ENCODE data around the gene MAD1L1.

The MAD1L1 gene

DNA sequence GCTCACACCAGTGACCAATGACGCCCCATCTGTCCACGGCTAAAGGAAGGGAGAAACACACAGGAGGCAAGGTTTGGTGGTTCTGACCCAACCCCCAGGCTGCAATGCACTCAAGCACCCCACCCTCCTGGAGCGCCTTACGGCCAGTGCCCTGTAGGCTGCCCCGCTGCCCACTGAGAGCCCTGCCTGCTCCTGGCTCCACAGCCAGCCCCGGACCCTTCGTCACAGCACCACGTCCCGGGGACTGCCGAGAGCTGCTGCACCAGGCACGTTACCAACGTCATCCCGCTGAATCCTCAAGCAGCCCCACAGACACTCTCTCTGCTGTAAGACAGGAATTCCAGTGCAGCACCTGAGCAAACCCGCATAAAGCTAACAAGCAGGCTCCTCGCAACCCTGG is 87.8 kb downstream of the MAD1L1 start:
- in situ Hi-C loops (cut with MboI; ENCODE audit: low sequenced_read_pairs) = no loop called here

DNA sequence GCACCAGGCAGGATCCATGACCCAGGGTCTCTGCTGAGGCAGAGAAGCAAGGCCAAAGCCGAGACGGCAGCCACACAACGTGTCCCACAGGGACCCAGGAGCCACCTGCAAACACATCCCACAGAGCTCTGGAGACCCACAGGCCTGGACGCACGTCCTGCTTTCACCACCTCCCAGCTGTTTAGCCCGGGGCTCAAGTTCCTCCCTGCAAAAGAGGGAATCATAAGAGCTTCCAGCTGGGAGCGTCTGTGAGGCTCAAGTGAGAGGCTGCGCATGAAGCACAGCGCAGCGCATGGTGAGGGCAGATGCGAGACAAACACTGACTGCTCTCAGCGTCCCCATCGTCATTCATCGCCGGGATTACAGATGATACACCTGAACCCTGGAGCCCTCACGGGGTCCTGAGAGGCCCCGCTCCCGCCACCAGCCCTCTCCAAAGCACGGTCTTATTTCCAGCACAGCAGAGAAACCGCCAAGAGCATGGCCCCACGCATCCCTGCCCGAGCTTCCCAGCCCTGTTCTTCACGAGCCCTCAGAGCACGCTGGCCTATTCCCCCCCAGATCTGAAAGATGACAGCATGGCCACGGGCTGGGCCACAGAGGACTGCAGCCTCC is 88.7 kb downstream of the MAD1L1 start:
- in situ Hi-C loops (cut with MboI; ENCODE audit: low sequenced_read_pairs) = no loop called here

DNA sequence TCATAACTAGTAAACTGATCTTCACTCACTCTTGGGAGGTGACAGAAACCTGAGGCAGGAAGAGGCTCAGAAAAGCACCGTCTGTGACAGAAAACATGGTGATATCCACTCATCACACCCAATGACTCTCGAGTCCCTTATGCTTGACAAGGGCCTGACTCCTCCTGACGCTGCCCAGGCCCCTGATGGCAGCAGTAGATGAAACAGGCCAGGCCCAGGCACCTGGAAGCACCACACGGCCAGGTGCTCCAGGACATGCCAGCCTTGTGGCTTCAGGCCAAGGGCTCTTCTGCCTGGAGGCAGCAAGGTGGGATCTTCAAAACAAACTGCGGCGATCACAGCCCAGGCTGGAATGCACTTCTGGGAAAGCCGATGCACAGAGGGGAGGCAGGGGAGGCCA is 89.3 kb downstream of the MAD1L1 start:
- in situ Hi-C loops (cut with MboI; ENCODE audit: low sequenced_read_pairs) = no loop called here

DNA sequence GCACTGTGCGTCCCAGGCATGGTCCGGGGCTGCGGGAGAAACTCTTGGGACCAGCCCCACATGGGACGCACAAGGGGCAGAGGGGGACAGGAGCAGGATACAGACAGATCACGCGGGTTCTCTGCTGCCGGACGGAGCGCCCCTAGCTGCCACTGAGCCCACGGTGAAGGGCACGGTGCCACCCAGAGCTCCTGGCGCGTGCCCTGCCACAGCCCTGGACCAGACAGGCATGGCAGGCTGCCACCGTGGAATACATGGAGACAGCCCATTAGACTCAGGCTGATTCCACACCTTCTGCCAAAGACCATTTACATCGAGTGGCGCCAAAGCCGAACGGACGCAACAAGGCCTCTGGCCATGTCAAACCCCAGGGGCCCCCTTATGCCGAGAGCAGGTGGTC is 90.4 kb downstream of the MAD1L1 start:
- in situ Hi-C loops (cut with MboI; ENCODE audit: low sequenced_read_pairs) = no loop called here

DNA sequence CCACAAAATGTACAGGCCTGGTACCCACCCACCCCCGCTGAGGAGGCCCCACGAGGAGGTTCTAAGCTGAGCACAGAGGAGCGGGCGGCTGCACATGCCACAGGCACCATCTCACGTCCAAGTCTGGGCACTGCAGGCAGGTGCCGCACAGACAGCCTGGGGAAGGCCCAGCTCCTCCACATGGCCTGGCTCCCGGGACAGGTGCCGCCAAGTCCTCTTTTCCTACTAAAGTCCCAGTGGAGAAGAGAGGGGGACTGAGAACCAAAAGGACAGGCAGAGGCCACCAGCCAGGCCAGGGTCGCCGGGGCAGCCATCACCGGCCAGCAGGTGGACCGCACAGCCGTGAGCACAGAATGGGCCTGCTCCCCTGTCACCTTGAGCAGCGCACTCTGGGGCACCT is 91.1 kb downstream of the MAD1L1 start:
- in situ Hi-C loops (cut with MboI; ENCODE audit: low sequenced_read_pairs) = no loop called here

DNA sequence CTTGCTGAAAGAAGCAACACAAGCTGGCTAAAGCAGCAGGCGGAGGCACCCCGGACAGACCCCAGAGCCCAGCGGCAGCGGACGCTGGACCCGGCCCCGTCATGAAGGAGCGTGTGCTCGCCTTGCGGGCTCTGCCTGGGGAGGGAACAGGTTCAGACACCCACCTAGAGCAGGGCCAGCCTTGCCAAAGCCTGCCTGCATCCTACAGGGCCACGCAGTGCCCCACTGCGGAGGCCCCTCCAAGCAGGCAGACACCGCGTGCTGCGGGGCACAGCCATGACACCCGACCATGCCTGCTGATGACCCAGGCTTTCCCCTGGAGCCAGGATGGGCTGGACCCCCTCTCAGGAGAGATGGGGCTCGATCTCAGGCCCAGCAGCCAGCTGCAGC is 91.7 kb downstream of the MAD1L1 start:
- in situ Hi-C loops (cut with MboI; ENCODE audit: low sequenced_read_pairs) = no loop called here

DNA sequence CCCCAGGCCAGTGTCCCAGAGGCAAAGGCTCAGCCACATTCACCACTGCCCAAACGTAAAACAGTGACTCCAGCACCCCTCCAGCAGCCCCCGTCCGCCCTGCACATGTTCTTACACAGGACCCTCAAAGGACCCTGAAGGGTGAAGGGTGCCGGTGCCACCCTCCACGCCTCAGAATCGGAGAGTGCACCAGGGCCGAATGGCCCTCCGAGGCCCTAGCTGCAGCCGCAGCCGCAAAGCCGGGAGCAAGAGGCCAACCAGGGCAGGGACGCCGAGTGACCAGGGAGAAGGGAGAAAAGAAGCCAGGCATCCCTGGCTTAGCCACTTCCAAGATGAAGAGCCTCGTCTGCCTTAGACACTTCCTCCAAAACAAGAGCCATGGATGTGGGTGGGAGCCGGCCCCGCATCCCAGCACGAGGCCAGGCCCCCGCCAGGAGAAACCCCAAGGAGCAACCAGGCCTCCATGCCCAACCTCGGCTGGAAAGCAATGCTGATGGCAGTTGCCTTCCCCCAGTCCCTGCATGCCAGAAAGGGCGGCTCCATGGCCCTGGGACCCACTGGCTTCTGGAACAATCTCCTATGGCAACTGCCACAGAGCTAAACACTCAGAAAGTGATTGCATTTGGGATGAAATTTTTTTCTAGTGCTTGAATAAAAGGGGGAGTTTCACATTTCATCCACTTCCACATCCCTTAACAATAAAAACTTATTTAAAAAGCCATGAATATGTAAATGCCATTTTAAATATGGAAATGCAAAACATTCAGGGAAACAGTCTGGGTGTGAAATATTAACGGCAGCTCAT is 92.3 kb downstream of the MAD1L1 start:
- in situ Hi-C loops (cut with MboI; ENCODE audit: low sequenced_read_pairs) = no loop called here

DNA sequence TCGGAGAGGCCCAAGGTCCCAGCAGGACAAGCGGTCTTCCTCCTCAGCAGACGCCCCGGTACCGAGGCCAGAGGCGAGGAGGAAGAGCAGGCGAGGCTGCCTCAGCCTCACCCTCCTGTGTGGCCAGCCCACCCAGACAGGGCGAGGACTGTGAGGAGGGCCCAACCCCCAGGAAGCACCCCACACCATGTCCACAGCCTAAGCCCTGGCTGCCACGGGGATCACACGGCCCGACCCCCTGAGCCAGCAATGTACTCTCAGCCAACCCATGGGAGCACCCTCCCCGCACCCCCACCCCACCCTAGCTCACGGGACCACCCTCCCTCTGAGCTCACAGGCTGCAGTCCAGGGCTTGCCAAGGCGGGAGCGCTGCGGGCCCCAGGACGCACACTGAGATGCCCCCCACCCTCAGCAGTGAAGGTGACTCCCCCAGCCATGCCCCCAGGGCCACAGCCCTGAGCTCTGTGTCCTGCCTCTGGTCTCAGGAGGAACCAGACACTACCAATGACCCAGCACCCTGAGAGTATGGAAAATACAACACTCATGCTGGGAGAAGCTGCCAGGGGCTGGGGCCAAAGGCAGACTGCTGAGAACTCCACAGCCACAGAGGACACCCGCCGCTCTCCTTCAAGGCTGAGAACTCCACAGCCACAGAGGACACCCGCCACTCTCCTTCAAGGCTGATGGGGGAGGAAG is 93.6 kb downstream of the MAD1L1 start:
- in situ Hi-C loops (cut with MboI; ENCODE audit: low sequenced_read_pairs) = no loop called here

DNA sequence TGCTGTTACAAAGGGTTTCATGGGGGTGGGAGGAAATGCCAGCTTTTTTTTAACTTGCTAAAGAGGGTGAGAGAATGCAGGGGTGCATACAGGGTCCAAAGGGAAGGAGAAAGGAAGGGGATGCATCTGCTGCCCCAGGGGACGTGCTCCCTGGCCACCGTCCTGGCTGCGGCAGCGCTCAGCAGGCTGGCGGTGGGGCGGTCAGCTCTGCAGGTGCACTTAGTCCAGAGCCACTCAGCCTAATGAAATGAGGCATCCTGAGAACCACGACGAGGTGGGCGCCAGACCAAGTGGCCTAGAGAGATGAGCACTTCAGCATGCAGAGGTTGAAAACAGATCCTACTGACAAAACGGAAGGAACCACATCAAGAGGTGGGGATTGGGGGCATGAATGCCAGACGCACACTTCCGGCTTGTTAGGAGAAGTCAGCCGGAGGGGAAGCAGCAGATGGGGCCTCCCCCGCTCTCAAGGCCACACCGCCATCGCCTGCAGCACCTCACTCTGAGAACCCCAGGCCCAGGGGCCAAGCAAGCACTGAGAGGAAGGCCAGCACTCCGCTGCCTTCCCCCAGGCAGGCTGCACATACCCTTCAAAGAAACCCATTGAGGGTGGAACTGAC is 94.5 kb downstream of the MAD1L1 start:
- in situ Hi-C loops (cut with MboI; ENCODE audit: low sequenced_read_pairs) = no loop called here

DNA sequence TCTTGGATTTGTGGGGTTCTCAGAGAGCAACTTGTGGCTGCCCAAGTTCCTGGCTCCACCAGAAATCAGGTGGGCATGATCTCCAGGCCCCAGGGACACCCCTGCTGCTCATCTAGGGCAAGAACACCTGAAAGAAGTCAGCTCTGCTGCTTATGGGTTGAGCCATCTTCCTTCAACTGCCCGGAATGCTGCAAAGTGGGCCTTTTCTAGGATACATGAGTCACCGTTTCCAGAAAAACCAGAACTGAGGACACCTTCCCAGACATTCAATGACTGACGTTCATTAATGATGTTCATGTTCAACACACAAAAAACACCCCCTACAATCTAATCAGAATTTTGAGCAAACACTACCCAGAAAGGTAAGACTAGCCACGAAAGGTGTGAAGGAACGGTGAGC is 98.0 kb downstream of the MAD1L1 start:
- in situ Hi-C loops (cut with MboI; ENCODE audit: low sequenced_read_pairs) = no loop called here

DNA sequence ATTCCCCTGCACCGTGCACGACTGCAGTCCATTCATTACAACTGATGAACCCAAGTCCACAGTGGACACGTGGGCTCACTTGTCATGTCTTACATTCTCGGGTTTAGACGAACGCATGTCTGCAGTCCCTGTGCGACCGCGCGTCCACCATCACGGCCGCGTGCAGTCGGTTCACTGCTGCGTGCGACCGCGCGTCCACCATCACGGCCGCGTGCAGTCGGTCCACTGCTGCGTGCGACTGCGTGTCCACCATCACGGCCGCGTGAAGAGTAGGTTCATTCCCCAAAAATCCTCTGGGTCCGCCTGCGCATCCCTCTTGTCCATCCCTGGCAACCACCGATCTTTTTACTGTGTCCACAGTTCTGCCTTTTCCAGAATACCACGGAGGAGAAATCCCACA is 100.5 kb downstream of the MAD1L1 start:
- in situ Hi-C loops (cut with MboI; ENCODE audit: low sequenced_read_pairs) = no loop called here

DNA sequence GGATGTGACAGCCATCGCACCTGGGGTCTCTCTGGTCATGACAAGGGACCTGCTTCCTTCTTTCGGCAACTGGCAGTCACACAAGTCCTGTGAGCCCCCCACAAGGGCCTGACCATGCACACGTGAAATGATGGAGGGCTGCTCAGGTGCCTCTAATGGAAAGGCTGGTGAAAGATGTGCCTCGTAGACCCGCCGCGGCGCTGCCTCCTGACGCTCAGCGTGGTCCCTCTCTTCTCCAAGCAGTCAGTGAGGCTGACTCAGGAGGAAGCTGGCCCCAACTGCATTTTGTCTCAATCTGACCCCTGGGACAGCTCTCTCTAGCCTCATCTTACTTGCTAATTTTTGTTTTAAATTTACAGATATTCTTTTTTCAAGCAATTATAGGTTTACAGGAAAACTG is 100.9 kb downstream of the MAD1L1 start:
- in situ Hi-C loops (cut with MboI; ENCODE audit: low sequenced_read_pairs) = no loop called here

DNA sequence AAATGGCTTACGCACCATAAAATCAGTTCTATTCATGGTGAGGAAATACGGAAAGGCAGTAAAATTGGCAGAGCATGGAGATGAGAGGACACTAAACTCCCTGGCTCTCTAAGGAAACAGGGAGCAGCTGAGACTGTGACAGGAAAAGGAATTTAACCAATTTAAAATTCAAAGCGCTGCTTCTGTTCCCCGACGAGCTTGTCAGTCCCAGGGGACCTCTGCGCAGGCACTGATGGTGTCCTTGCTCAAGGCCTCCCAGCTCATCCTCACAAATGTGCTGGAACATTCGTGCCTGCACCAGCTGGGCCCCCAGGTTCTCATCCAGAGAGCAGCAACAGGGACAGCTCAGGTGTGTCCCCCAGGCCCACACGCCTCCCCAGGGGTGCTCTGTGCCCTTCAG is 101.4 kb downstream of the MAD1L1 start:
- in situ Hi-C loops (cut with MboI; ENCODE audit: low sequenced_read_pairs) = no loop called here

DNA sequence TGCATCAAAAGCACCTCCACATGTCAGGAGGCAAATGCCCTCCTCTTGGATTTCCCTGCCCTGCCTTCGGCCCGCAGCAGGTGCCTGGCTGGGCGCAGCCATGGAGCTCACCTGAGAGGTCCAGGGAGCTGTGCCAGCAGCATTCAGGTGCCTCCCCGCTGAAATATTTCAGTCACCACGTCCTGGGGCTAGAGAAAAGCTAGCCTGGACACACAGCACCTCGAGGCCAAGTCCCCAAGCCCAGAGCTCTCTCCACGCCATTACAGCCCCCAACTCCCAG is 102.7 kb downstream of the MAD1L1 start:
- in situ Hi-C loops (cut with MboI; ENCODE audit: low sequenced_read_pairs) = no loop called here

DNA sequence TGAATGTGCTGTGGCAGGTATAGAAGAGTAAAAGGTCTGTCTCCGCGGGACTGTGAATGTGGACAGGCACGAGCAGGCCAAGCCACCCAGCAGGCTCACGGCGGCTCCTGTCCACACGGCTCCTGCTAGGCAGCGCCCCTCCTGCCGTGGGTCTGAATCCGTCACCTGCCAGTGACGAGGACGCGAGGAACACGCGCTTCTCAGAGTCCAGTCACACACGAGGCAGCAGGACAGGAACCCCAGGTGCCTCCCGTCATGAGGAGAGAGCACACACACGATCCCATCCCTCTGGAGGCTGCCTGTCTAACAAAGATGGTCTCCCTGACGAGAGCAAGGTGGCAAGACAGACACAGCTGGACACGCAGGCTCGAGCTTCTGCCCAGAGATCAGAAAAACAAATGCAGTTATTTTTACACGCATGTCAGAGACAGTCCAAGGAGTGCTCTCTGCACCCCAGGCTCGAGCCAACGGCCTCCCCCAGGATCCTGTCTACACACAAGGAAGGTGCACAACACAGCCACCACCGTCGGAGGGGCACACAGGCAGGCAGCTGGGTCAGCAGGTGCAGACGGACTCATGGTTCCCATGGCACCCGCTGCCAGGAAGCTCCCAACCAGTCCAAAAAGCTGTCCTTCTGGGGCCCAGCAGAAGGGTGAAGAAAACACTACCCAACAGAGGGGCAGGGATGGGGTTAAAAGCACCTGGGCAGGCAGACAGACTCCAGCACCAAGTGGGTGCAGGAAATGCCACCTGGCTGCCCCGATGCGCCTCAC is 103.2 kb downstream of the MAD1L1 start:
- in situ Hi-C loops (cut with MboI; ENCODE audit: low sequenced_read_pairs) = no loop called here

DNA sequence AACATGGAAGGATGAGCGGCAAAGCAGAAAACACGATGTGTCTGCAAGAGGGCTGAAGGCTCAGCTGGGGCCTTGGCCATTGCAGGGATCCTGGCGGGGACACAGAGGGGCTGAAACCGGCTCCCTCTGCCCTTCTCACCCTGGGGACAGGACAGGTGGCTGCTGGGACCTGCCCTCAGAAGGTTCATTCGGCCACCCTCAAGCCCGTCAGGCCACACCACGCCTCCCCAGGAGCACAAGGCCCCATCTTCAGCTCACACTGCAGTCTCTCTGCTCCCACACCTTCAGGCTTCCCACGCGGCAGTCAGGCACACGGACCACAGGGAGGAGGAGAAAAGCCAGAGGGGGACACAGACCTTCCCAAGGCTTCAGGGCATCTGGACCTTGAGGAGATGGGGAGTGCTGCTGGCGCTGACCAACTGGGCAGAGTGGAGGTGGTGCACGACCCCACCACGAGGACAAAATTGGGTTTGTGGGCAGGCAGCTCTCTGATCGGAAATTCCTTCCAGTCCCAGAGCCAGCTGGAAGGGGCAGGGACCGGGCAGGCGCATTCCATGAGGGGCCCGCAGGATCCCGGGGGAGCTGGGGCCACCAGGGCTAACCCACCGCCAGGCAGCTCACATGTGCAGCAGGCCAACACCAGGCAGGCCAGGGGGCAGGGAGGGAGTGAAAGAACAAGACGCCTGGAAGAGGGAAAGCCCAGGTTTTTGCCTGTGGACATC is 104.0 kb downstream of the MAD1L1 start:
- in situ Hi-C loops (cut with MboI; ENCODE audit: low sequenced_read_pairs) = no loop called here

DNA sequence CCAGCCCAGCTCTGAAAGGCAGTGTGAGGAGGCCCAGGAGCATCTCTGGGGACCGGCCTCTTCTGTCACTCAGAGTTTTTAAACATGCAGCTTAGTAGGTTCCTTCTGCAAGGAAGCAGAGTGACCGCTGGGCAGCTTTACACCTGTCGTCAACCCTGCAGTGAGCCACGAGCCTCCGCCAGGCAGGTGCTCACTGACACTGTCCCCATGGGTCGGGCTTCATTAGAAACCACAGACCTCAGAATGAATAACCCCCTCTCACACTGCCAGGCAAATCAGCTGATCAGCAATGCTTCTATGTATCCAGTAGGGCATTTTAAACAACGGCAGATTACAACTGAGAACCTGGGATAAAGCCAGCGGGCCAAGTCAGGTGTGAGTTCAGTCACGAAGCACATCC is 106.1 kb downstream of the MAD1L1 start:
- in situ Hi-C loops (cut with MboI; ENCODE audit: low sequenced_read_pairs) = no loop called here

DNA sequence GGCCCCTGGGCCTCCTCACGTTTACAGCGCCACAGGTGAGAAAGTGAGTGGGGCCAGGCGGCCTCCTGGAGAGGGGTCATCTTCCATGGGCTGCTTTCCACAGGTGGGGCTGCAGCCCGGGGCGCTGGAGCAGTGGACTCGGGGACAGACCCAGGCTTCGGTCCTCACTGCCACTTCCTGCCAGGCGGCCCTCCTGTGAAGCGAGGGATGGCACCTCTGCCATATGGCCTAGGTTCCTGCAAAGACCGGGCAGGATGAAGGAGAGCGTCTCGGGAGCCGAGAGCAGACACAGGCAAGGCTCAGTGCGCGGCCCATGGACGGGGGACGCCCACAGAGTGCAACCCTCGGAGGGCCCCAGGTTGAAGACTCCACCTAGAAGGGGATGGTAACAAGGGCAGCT is 106.8 kb downstream of the MAD1L1 start:
- in situ Hi-C loops (cut with MboI; ENCODE audit: low sequenced_read_pairs) = no loop called here

DNA sequence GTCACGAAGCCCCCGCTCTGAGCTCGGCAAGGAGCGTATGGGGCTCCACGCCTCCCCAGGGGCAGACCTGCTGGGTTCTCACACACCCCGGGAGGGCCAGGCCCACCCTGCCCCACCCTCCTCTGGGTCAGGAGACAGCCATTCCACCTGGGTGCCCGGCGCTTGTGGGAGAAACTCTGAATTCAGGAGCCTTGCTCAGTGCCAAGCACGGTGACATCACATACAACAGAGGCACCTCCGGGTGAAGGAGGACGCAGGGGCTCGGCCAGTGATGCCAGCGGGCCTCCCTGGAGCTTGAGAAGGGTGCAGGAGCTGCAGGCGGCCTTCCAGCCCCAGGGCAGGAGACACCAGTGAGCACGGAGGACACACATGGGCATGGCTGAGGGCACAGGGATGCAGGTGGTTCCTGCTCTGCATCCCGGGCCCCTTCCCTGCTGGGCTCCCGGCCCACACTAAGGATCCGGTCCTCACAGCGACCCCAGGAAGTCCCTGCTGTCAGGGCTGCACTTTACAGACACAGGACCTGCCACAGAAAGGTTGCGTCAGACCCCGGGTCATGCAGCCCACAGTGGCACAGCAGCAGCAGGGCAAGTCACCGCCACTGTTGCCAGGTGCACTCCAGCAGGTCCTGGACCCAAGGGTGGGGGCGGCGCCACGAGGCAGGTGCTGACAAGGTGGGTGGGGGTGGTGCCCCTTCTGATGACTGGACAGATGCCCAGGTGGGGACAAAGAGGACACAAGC is 108.0 kb downstream of the MAD1L1 start:
- in situ Hi-C loops (cut with MboI; ENCODE audit: low sequenced_read_pairs) = no loop called here

DNA sequence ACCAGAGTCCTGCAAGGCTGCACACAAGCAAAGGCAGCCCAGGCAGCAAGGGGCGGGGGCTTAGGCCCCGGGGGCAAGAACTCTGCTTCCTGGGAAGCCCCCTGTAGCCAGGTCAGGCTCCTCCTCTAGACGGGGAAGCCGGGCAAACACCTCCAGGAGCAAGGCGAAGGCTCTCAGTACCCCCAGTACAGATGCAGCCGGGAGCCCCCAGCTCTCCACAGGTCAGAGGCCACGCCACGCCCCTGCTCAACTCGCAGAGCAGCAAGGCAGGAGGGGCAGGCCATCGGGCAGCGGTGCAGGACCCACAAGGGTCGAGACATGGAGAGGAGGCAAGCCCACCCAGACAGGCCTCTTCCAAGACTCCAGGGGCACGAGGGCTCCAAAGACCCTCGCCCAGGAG is 108.8 kb downstream of the MAD1L1 start:
- in situ Hi-C loops (cut with MboI; ENCODE audit: low sequenced_read_pairs) = no loop called here

Measured in HL-60/S4 (cell line).